H1 (cell line): Measurements from ENCODE around the gene AGPAT3.

Source experiments
- BRCA1 ChIP-seq: IDR thresholded peaks from 2 replicates; pipeline ENCODE4 v1.6.1; 2012; ENCODE audit warnings: low read depth, low read length, improper control_type of control experiment
- CREB1 ChIP-seq: IDR thresholded peaks from 2 replicates; pipeline ENCODE4 v1.6.1; 2012; ENCODE audit warnings: inconsistent platforms
- CTCF ChIP-seq, 3 experiments: IDR thresholded peaks; 1 replicate in 2 of 3; 2 replicates in 1 of 3; pipeline versions ENCODE4 v1.5.1 to v1.6.1; 2011; ENCODE audit warnings: low read length in 3 of 3, mild to moderate bottlenecking in 3 of 3, inconsistent platforms in 2 of 3, low read depth in 1 of 3, moderate library complexity in 1 of 3; ENCODE audit not compliant: insufficient read depth in 1 of 3; ENCODE audit errors: control extremely low read depth in 1 of 3
- EGR1 ChIP-seq: IDR thresholded peaks from 2 replicates; pipeline ENCODE4 v1.6.1; 2011; ENCODE audit warnings: low read depth, low read length, borderline replicate concordance
- EP300 ChIP-seq, 2 experiments: IDR thresholded peaks; 1 replicate in 1 of 2; 2 replicates in 1 of 2; pipeline ENCODE4 v1.6.1; 2011 to 2012; ENCODE audit warnings: low read depth in 2 of 2, low read length in 2 of 2, mild to moderate bottlenecking in 2 of 2, borderline replicate concordance in 1 of 2, inconsistent platforms in 1 of 2, moderate library complexity in 1 of 2
- EZH2 ChIP-seq: fragments of 200-600 bp; sonication (generic); IDR thresholded peaks from 2 replicates; pipeline ENCODE4 v1.7.1; 2012; ENCODE audit warnings: low read depth, mild to moderate bottlenecking, moderate library complexity, low read length, inconsistent platforms; ENCODE audit not compliant: severe bottlenecking
- JUN ChIP-seq: IDR thresholded peaks from 2 replicates; pipeline ENCODE4 v1.6.1; 2011; ENCODE audit warnings: low read depth, mild to moderate bottlenecking, improper control_type of control experiment, low read length
- POLR2A ChIP-seq, 2 experiments: IDR thresholded peaks; 1 replicate in 1 of 2; 2 replicates in 1 of 2; pipeline ENCODE4 v1.6.1; 2011; ENCODE audit warnings: low read depth in 2 of 2, low read length in 2 of 2, mild to moderate bottlenecking in 2 of 2; ENCODE audit errors: control extremely low read depth in 1 of 2
- RAD21 ChIP-seq, 2 experiments: IDR thresholded peaks in 1 of 2; conservative IDR thresholded peaks in 1 of 2; 2 replicates each; pipeline ENCODE4 v1.6.1; 2011; ENCODE audit warnings: low read depth in 2 of 2, low read length in 2 of 2, improper control_type of control experiment in 1 of 2, inconsistent platforms in 1 of 2, mild to moderate bottlenecking in 1 of 2, moderate library complexity in 1 of 2
- RXRA ChIP-seq: IDR thresholded peaks from 2 replicates; pipeline ENCODE4 v1.6.1; 2011; ENCODE audit warnings: low read depth, mild to moderate bottlenecking, low read length, moderate library complexity; ENCODE audit not compliant: insufficient read depth
- SIN3A ChIP-seq, 2 experiments: IDR thresholded peaks in 1 of 2; conservative IDR thresholded peaks in 1 of 2; 2 replicates each; pipeline ENCODE4 v1.6.1; 2011 to 2012; ENCODE audit warnings: low read length in 2 of 2, improper control_type of control experiment in 1 of 2, low read depth in 1 of 2, mild to moderate bottlenecking in 1 of 2
- SIX5 ChIP-seq: IDR thresholded peaks from 2 replicates; pipeline ENCODE4 v1.6.1; 2011; ENCODE audit warnings: mild to moderate bottlenecking, low read depth, low read length
- ZNF274 ChIP-seq: IDR thresholded peaks from 2 replicates; pipeline ENCODE4 v1.7.0; 2012; ENCODE audit warnings: low read length, borderline replicate concordance; ENCODE audit errors: extremely low read depth

DNA sequence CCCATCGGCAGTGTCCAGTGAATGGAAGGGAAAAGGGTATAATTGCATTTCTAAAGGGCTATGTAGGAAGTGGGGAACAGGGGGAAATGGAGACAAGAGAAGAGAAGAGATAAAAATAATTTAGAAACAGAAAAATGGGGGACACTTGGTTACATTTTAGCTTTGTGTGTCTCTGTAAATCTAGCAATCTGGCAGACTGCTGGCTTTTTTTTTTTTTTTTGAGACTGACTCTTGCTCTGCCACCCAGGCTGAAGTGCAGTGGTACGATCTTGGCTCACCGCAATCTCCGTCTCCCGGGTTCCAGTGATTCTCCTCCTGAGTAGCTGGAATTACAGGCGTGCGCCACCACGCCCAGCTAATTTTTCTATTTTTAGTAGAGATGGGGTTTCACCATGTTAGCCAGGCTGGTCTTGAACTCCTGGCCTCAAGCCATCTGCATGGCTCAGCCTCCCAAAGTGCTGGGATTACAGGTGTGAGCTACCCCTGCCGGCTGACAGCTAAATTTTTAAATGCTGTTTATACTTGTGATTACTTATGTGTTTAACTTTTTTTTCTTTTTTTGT lies 53.4 kb downstream of the AGPAT3 start:
- TF ChIP-seq CTCF (IDR thresholded peaks at IDR 0.05; ENCODE audit: control extremely low read depth in 1 of 3, insufficient read depth in 1 of 3, low read depth in 1 of 3, low read length in 3 of 3) (no peak), POLR2A (IDR thresholded peaks at IDR 0.05; ENCODE audit: control extremely low read depth in 1 of 2, low read depth in 2 of 2, low read length in 2 of 2) (no peak), EP300 (IDR thresholded peaks at IDR 0.05; ENCODE audit: borderline replicate concordance in 1 of 2, low read depth in 2 of 2, low read length in 2 of 2) (no peak), RAD21 (IDR thresholded peaks at IDR 0.05 in 1 of 2, conservative IDR thresholded peaks at IDR 0.05 in 1 of 2; ENCODE audit: low read depth in 2 of 2, low read length in 2 of 2) (no peak), BRCA1 (no peak), EGR1 (no peak), RXRA (no peak), EZH2 (no peak), JUN (no peak), SIN3A (conservative IDR thresholded peaks at IDR 0.05 in 1 of 2, IDR thresholded peaks at IDR 0.05 in 1 of 2; ENCODE audit: low read depth in 1 of 2, low read length in 2 of 2) (no peak), SIX5 (no peak), ZNF274 (no peak), CREB1 (no peak)
